ENCODE data around the gene CDC42BPB. TPM values are rescaled to one million over a fixed set of nuclear protein-coding genes. Genes with fewer than 3 reads are reported as not detected.

CDC42BPB gene
- total RNA-seq, 1 donor from 2014 or later = 50.1 TPM

DNA sequence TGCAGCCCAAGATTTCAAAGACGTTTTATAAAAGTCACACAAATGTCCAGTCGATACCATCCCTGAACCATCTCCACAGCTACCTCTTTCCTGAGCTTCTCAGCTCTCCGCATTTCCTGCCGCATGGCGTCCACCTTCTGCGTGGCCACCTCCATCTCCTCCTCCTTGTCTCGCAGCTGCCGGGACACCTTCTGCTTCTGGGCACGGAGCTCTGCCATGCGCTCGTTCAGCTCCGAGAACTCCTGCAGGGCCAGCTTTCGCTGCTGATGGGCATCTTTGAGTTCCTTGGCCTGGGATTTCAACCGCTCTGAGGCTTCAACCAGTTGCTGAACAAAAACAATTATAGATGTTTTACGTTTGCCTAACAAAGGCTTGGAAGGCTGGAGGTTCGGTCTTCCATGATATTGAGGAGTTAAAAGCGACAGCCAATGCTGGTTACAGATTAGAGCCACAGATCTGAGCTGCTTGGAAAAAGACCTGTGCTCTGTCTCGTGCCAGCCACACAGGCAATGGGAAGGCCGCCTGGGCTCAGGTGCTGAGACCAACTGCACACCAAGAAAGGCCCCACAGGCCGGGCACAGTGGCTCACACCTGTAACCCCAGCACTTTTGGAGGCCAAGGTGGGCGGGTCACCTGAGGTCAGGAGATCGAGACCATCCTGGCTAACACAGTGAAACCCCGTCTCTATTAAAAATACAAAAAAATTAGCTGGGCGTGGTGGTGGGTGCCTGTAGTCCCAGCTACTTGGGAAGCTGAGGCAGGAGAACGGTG is 85.3 kb downstream of the CDC42BPB start:
- Histone ChIP-seq H3K4me3 (ENCODE audit: low read length in 3 of 3) (no peak overlapping the region), H3K27me3 (ENCODE audit: control insufficient read depth in 3 of 3, insufficient read depth in 3 of 3, low read length in 3 of 3) (no peaks in the 10 kb centered on the region), H3K9ac (ENCODE audit: low read depth in 1 of 3, low read length in 3 of 3) (no peak overlapping the region), H3K27ac (ENCODE audit: low read depth, low read length) (no peak overlapping the region), H3K4me1 (ENCODE audit: control insufficient read depth in 3 of 3, insufficient read depth in 3 of 3, low read length in 3 of 3) (peaks cover 16 to 25% (median 18%) of the 10 kb centered on the region in 3 donors), H3K9me3 (ENCODE audit: control insufficient read depth in 3 of 3, low read length in 3 of 3) (no peaks in the 10 kb centered on the region), H3K36me3 (ENCODE audit: control insufficient read depth in 3 of 3, insufficient read depth in 3 of 3, low read length in 3 of 3) (peaks cover 72 to 86% (median 76%) of the 10 kb centered on the region in 3 donors)

GRCh38 chr14:102971314-102971713 is 86.0 kb downstream of the CDC42BPB start:
- H3K27ac ChIP-seq (ENCODE audit: low read depth, low read length) = no peak overlapping the region
- no peaks in the 10 kb centered on the region for H3K27me3 ChIP-seq (ENCODE audit: control insufficient read depth in 3 of 3, insufficient read depth in 3 of 3, low read length in 3 of 3)
- H3K9me3 ChIP-seq (ENCODE audit: control insufficient read depth in 3 of 3, low read length in 3 of 3) = no peaks in the 10 kb centered on the region
- H3K36me3 ChIP-seq (ENCODE audit: control insufficient read depth in 3 of 3, insufficient read depth in 3 of 3, low read length in 3 of 3) = peaks cover 73 to 86% (median 77%) of the 10 kb centered on the region in 3 donors
- peaks cover 21 to 31% (median 24%) of the 10 kb centered on the region in 3 donors for H3K4me1 ChIP-seq (ENCODE audit: control insufficient read depth in 3 of 3, insufficient read depth in 3 of 3, low read length in 3 of 3)
- H3K9ac ChIP-seq (ENCODE audit: low read depth in 1 of 3, low read length in 3 of 3) = no peak overlapping the region
- no peak overlapping the region for H3K4me3 ChIP-seq (ENCODE audit: low read length in 3 of 3)

GRCh38 chr14:102970496-102970895 is 86.9 kb downstream of the CDC42BPB start:
- H3K9ac ChIP-seq (ENCODE audit: low read depth in 1 of 3, low read length in 3 of 3) = no peak overlapping the region
- no peaks in the 10 kb centered on the region for H3K27me3 ChIP-seq (ENCODE audit: control insufficient read depth in 3 of 3, insufficient read depth in 3 of 3, low read length in 3 of 3)
- H3K36me3 ChIP-seq (ENCODE audit: control insufficient read depth in 3 of 3, insufficient read depth in 3 of 3, low read length in 3 of 3) = peaks cover 72 to 86% (median 75%) of the 10 kb centered on the region in 3 donors
- peaks cover 21 to 31% (median 24%) of the 10 kb centered on the region in 3 donors for H3K4me1 ChIP-seq (ENCODE audit: control insufficient read depth in 3 of 3, insufficient read depth in 3 of 3, low read length in 3 of 3)
- no peak overlapping the region for H3K4me3 ChIP-seq (ENCODE audit: low read length in 3 of 3)
- no peaks in the 10 kb centered on the region for H3K9me3 ChIP-seq (ENCODE audit: control insufficient read depth in 3 of 3, low read length in 3 of 3)
- no peak overlapping the region for H3K27ac ChIP-seq (ENCODE audit: low read depth, low read length)

DNA sequence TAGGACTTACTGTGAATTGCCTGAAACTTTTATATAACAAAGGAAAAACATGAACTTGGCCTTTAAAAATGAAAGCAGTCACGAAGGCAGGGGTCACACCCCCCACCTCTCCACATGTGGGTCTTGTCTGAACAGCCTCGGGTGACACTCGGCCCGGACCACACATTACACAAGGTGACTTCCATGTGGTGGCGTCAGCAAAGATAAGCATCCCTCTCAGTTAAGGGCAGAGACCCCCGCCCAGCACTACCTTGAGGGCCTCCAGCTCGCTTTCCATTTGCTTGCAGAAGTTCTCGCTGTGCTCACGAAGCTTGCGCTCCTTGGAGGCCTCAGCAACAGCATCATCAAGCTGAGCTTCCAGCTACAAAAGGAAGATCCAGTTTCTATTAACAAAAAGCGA is 87.4 kb downstream of the CDC42BPB start:
- Histone ChIP-seq H3K4me1 (ENCODE audit: control insufficient read depth in 3 of 3, insufficient read depth in 3 of 3, low read length in 3 of 3) (peaks cover 21 to 31% (median 24%) of the 10 kb centered on the region in 3 donors), H3K9me3 (ENCODE audit: control insufficient read depth in 3 of 3, low read length in 3 of 3) (no peaks in the 10 kb centered on the region), H3K27me3 (ENCODE audit: control insufficient read depth in 3 of 3, insufficient read depth in 3 of 3, low read length in 3 of 3) (no peaks in the 10 kb centered on the region), H3K4me3 (ENCODE audit: low read length in 3 of 3) (no peak overlapping the region), H3K36me3 (ENCODE audit: control insufficient read depth in 3 of 3, insufficient read depth in 3 of 3, low read length in 3 of 3) (peaks cover 73 to 90% (median 75%) of the 10 kb centered on the region in 3 donors), H3K27ac (ENCODE audit: low read depth, low read length) (no peak overlapping the region), H3K9ac (ENCODE audit: low read depth in 1 of 3, low read length in 3 of 3) (no peak overlapping the region)

DNA sequence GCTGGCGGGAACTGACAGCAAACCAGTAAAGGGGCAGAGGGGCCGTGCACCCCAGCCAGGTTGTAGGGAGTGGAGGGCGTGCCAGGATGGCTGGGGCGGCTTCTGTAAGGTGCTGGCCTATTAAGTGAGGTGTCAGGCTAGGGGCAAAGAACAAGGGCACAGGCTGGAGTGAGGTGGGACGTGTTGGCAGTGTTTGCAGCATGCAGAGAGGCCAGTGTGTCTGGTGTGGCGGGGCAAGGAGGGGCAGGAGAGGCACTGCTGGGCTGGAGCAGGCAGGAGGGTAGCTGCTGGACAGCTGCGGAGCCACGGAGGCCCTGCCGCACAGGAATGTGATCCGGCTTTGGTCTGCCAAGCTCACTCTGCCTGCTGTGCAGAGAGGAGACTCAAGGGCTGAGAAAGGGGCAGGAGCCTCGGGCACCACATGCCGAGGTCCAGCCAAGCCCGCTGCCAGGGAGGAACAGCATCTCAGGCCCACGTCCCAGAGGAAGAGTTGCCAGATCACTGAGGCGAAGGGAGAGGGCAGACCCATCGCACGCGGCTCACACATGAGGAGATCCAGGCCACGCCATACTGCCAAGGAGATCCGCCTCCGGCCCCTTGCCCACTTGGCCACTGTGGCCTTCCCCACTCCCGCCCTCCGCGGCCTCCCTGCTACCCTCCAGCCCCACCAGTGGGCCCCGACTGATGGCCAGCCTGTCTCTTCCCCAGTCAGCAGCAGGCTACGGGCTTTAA is 88.1 kb downstream of the CDC42BPB start:
- no peak overlapping the region for H3K27ac ChIP-seq (ENCODE audit: low read depth, low read length)
- H3K4me1 ChIP-seq (ENCODE audit: control insufficient read depth in 3 of 3, insufficient read depth in 3 of 3, low read length in 3 of 3) = peaks cover 21 to 31% (median 24%) of the 10 kb centered on the region in 3 donors
- H3K27me3 ChIP-seq (ENCODE audit: control insufficient read depth in 3 of 3, insufficient read depth in 3 of 3, low read length in 3 of 3) = no peaks in the 10 kb centered on the region
- peaks cover 73 to 92% (median 74%) of the 10 kb centered on the region in 3 donors for H3K36me3 ChIP-seq (ENCODE audit: control insufficient read depth in 3 of 3, insufficient read depth in 3 of 3, low read length in 3 of 3)
- no peak overlapping the region for H3K4me3 ChIP-seq (ENCODE audit: low read length in 3 of 3)
- no peaks in the 10 kb centered on the region for H3K9me3 ChIP-seq (ENCODE audit: control insufficient read depth in 3 of 3, low read length in 3 of 3)
- H3K9ac ChIP-seq (ENCODE audit: low read depth in 1 of 3, low read length in 3 of 3) = peak overlapping the region in 2 of 3 donors; percentile 24 to 40

DNA sequence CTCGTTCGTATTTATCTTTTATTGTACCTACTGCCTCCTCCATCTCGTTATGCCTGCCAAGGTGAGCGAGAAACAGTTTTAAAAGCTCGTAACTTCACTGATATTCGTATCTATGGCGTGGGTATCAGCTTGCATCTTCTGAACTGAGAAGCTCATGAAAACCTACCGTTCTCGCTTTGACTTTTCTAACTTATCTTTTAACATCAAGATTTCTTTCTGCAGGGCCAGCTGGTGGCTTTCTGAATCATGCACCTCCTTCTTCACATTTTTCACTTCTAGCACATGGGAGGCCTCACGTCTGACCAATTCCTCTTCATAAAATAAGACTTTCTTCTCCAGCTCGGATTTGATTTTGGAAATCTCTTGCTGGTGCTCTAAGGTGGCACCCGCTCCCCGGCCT is 89.0 kb downstream of the CDC42BPB start:
- Histone ChIP-seq H3K27me3 (ENCODE audit: control insufficient read depth in 3 of 3, insufficient read depth in 3 of 3, low read length in 3 of 3) (no peaks in the 10 kb centered on the region), H3K27ac (ENCODE audit: low read depth, low read length) (no peak overlapping the region), H3K9ac (ENCODE audit: low read depth in 1 of 3, low read length in 3 of 3) (no peak overlapping the region), H3K36me3 (ENCODE audit: control insufficient read depth in 3 of 3, insufficient read depth in 3 of 3, low read length in 3 of 3) (peaks cover 72 to 92% (median 74%) of the 10 kb centered on the region in 3 donors), H3K4me1 (ENCODE audit: control insufficient read depth in 3 of 3, insufficient read depth in 3 of 3, low read length in 3 of 3) (peaks cover 21 to 31% (median 24%) of the 10 kb centered on the region in 3 donors), H3K9me3 (ENCODE audit: control insufficient read depth in 3 of 3, low read length in 3 of 3) (no peaks in the 10 kb centered on the region), H3K4me3 (ENCODE audit: low read length in 3 of 3) (no peak overlapping the region)

DNA sequence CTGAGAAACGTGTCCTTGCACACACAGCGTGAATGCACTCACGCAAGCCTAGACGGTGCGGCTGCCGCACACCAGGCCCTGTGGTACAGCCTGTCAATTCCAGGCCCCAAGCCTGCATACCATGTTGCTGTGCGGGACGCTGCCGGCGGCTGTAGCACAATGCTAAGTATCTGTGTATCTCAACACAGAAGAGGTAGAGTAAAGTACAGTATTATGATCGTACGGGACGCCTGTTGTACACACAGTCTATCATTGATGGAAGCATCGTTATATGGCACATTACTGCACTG is 89.9 kb downstream of the CDC42BPB start:
- H3K27me3 ChIP-seq (ENCODE audit: control insufficient read depth in 3 of 3, insufficient read depth in 3 of 3, low read length in 3 of 3) = no peaks in the 10 kb centered on the region
- no peak overlapping the region for H3K27ac ChIP-seq (ENCODE audit: low read depth, low read length)
- peaks cover 21 to 31% (median 24%) of the 10 kb centered on the region in 3 donors for H3K4me1 ChIP-seq (ENCODE audit: control insufficient read depth in 3 of 3, insufficient read depth in 3 of 3, low read length in 3 of 3)
- no peak overlapping the region for H3K9ac ChIP-seq (ENCODE audit: low read depth in 1 of 3, low read length in 3 of 3)
- H3K36me3 ChIP-seq (ENCODE audit: control insufficient read depth in 3 of 3, insufficient read depth in 3 of 3, low read length in 3 of 3) = peaks cover 73 to 93% (median 76%) of the 10 kb centered on the region in 3 donors
- no peaks in the 10 kb centered on the region for H3K9me3 ChIP-seq (ENCODE audit: control insufficient read depth in 3 of 3, low read length in 3 of 3)
- H3K4me3 ChIP-seq (ENCODE audit: low read length in 3 of 3) = no peak overlapping the region

DNA sequence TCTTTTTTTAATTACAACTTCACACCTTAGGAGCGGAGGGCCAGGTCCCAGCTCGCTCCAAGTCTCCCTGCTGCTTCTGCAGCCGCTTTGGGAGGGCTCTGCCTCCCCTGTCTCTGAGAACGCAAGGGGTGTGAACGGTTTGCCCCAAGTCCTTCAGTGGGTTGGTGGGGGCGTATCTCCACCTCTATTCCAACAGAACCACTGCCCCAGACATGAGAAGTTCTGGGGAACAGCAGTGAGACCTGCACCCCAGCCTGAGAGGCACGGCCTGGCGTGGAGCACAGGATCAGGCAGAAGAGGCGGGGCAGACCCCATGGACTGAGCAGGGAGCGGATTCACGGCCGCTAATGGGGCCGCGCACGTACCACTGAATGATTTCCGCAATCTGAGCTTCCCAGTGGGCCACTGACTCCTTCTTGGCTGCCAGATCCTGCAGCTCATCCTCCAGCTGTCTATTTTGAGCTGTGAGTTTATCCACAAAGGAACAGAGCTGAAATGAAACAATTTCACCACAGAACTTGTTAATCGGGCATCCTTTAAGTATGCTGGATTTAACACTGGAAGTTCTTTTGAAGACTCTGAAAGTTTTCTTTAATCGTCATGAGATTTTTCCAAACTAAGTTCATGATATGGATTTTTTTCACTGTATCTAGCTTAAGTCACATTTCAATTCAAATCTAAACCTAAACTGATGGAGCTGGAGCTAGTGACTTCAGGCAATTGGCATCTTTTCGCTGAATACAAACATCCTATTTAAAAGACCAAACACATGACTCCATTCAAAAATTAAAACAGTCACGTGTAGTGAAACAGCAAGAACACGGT is 90.5 kb downstream of the CDC42BPB start:
- Histone ChIP-seq H3K9ac (ENCODE audit: low read depth in 1 of 3, low read length in 3 of 3) (no peak overlapping the region), H3K4me1 (ENCODE audit: control insufficient read depth in 3 of 3, insufficient read depth in 3 of 3, low read length in 3 of 3) (peaks cover 21 to 31% (median 24%) of the 10 kb centered on the region in 3 donors), H3K9me3 (ENCODE audit: control insufficient read depth in 3 of 3, low read length in 3 of 3) (no peaks in the 10 kb centered on the region), H3K4me3 (ENCODE audit: low read length in 3 of 3) (no peak overlapping the region), H3K27ac (ENCODE audit: low read depth, low read length) (peak overlapping the region; percentile 59), H3K36me3 (ENCODE audit: control insufficient read depth in 3 of 3, insufficient read depth in 3 of 3, low read length in 3 of 3) (peaks cover 75 to 95% (median 78%) of the 10 kb centered on the region in 3 donors), H3K27me3 (ENCODE audit: control insufficient read depth in 3 of 3, insufficient read depth in 3 of 3, low read length in 3 of 3) (no peaks in the 10 kb centered on the region)

DNA sequence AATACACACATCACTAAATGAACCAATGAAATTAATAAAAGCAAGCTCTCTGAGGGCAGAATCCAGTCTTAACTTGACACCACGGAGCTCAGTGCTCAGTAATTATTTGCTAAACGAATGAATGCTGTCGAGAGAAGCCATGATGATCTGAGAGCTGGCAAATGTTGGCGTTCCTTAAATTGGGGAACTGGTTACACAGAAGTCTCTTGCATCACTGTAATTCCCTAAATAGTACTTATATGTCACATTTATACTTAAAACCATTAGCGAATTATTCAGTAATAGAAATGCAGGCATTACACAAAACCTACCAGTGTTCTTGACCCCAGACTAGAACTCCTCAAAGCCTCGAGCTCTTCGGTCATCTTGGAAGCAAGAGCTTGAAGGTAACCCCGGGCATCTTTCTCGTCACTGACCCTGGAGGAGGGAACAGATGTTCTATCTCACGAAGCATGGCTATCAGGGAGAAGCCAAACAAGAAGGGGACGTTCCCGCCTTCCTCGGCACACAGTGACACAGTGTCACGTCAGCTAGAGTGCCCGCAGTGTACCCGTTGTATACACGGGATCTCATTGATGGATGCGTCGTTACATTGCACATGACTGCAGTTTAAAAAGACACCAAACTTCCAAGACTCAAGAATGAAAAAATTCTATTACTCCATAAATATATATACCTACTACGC is 91.2 kb downstream of the CDC42BPB start:
- Histone ChIP-seq H3K9ac (ENCODE audit: low read depth in 1 of 3, low read length in 3 of 3) (no peak overlapping the region), H3K27me3 (ENCODE audit: control insufficient read depth in 3 of 3, insufficient read depth in 3 of 3, low read length in 3 of 3) (no peaks in the 10 kb centered on the region), H3K4me3 (ENCODE audit: low read length in 3 of 3) (no peak overlapping the region), H3K4me1 (ENCODE audit: control insufficient read depth in 3 of 3, insufficient read depth in 3 of 3, low read length in 3 of 3) (peaks cover 21 to 31% (median 24%) of the 10 kb centered on the region in 3 donors), H3K27ac (ENCODE audit: low read depth, low read length) (peak overlapping the region; percentile 59), H3K36me3 (ENCODE audit: control insufficient read depth in 3 of 3, insufficient read depth in 3 of 3, low read length in 3 of 3) (peaks cover 72 to 90% (median 73%) of the 10 kb centered on the region in 3 donors), H3K9me3 (ENCODE audit: control insufficient read depth in 3 of 3, low read length in 3 of 3) (no peaks in the 10 kb centered on the region)
